IMR-90 (cell line): Measurements from ENCODE around the gene BAZ1A. TPM values are rescaled to one million over a fixed set of nuclear protein-coding genes. Genes with fewer than 3 reads are reported as not detected.

Experiments
- ATAC-seq: fragments of 200-7000 bp; cut with Tn5 transposase; 2 replicates; pipeline ENCODE4 v1.9.1; 2020; ENCODE audit warnings: low read depth, mild to moderate bottlenecking, moderate library complexity
- BruUV-seq: library from RNA; stranded (reverse); fragments of 400-500 nt; replicated peaks from 2 replicates; lab custom pipeline; 2021; lab: Mats Ljungman, UMichigan
- CTCF ChIA-PET: fragments of 300-600 bp; formaldehyde crosslinking; extraction: SDS; loops from one replicate; lab custom pipeline; 2021; ENCODE audit warnings: antibody characterized with exemption; lab: Yijun Ruan, JAX
- POLR2A ChIA-PET: fragments of 300-600 bp; sonication (Branson Sonifier 250); formaldehyde crosslinking; loops from one replicate; lab custom pipeline; 2022; ENCODE audit warnings: antibody characterized with exemption; ENCODE audit not compliant: unreplicated experiment; lab: Charles Lee
- DNase-seq: peaks from one replicate; pipeline ENCODE4 v3.0.0; 2013
- H2AFZ ChIP-seq: replicated peaks from 2 replicates; pipeline ENCODE3; 2013; ENCODE audit warnings: low read length, mild to moderate bottlenecking; ENCODE audit not compliant: poor library complexity
- H2AK5ac ChIP-seq: 2 replicates; pipeline ENCODE4 v1.6.1; 2013; ENCODE audit warnings: low read depth, low read length, inconsistent platforms
- H2AK9ac ChIP-seq: replicated peaks from 2 replicates; pipeline ENCODE3; 2013; ENCODE audit warnings: mild to moderate bottlenecking, low read depth, low read length, moderate library complexity; ENCODE audit not compliant: poor library complexity
- H2BK120ac ChIP-seq: 2 replicates; pipeline ENCODE4 v1.6.1; 2013; ENCODE audit warnings: low read depth, low read length, inconsistent platforms
- H2BK15ac ChIP-seq: 3 replicates; pipeline ENCODE4 v1.6.1; 2013; ENCODE audit warnings: low read depth, low read length, inconsistent platforms
- H2BK20ac ChIP-seq: 2 replicates; pipeline ENCODE4 v1.6.1; 2013; ENCODE audit warnings: low read depth, mild to moderate bottlenecking, inconsistent platforms, low read length, moderate library complexity
- H2BK5ac ChIP-seq: 2 replicates; pipeline ENCODE4 v1.6.1; 2013; ENCODE audit warnings: mild to moderate bottlenecking, low read depth, low read length, inconsistent platforms; ENCODE audit not compliant: poor library complexity, severe bottlenecking
- H3K14ac ChIP-seq: replicated peaks from 2 replicates; pipeline ENCODE4 v1.6.1; 2013; ENCODE audit warnings: low read depth, low read length, inconsistent platforms
- H3K18ac ChIP-seq: 2 replicates; pipeline ENCODE4 v1.6.1; 2013; ENCODE audit warnings: low read depth, low read length, control low read depth
- H3K23ac ChIP-seq: 2 replicates; pipeline ENCODE4 v1.6.1; 2013; ENCODE audit warnings: low read depth, low read length, inconsistent platforms
- H3K27ac ChIP-seq: 2 replicates; pipeline ENCODE4 v1.5.1; 2013; ENCODE audit warnings: mild to moderate bottlenecking, control low read depth, low read length; ENCODE audit not compliant: insufficient read depth
- H3K27me3 ChIP-seq: 2 replicates; pipeline ENCODE4 v1.6.1; 2013; ENCODE audit warnings: low read length; ENCODE audit not compliant: control insufficient read depth, insufficient read depth
- H3K36me3 ChIP-seq: 2 replicates; pipeline ENCODE4 v1.6.1; 2013; ENCODE audit warnings: low read length, mixed read lengths; ENCODE audit not compliant: control insufficient read depth, insufficient read depth
- H3K4ac ChIP-seq: 2 replicates; pipeline ENCODE4 v1.6.1; 2013; ENCODE audit warnings: low read depth, low read length, inconsistent platforms
- H3K4me1 ChIP-seq: 2 replicates; pipeline ENCODE4 v1.6.1; 2013; ENCODE audit warnings: low read length, mixed read lengths; ENCODE audit not compliant: control insufficient read depth, insufficient read depth
- H3K4me2 ChIP-seq: 2 replicates; pipeline ENCODE4 v1.6.1; 2013; ENCODE audit warnings: low read depth, mild to moderate bottlenecking, control low read depth, low read length, moderate library complexity
- H3K4me3 ChIP-seq: 2 replicates; pipeline ENCODE4 v1.5.1; 2013; ENCODE audit warnings: low read depth, mild to moderate bottlenecking, control low read depth, low read length, moderate library complexity; ENCODE audit not compliant: insufficient read depth
- H3K56ac ChIP-seq: 2 replicates; pipeline ENCODE4 v1.6.1; 2013; ENCODE audit warnings: low read length, inconsistent platforms; ENCODE audit not compliant: insufficient read depth; ENCODE audit errors: extremely low read depth
- H3K79me1 ChIP-seq, 2 experiments: 2 replicates each; pipeline ENCODE4 v1.6.1; 2013; ENCODE audit warnings: low read length in 2 of 2, inconsistent platforms in 1 of 2, low read depth in 1 of 2
- H3K9ac ChIP-seq: 2 replicates; pipeline ENCODE4 v1.6.1; 2013; ENCODE audit warnings: low read depth, low read length, control low read depth
- H3K9me1 ChIP-seq: 2 replicates; pipeline ENCODE4 v1.6.1; 2013; ENCODE audit warnings: low read length, inconsistent platforms; ENCODE audit not compliant: insufficient read depth
- H3K9me3 ChIP-seq: 2 replicates; pipeline ENCODE4 v1.6.1; 2013; ENCODE audit warnings: low read length; ENCODE audit not compliant: control insufficient read depth, insufficient read depth
- H4K20me1 ChIP-seq: 2 replicates; pipeline ENCODE4 v1.6.1; 2013; ENCODE audit warnings: low read length, inconsistent platforms; ENCODE audit not compliant: insufficient read depth
- H4K5ac ChIP-seq: 2 replicates; pipeline ENCODE4 v1.6.1; 2013; ENCODE audit warnings: mild to moderate bottlenecking, low read depth, low read length, control low read depth
- H4K8ac ChIP-seq, 2 experiments: 2 replicates each; pipeline ENCODE4 v1.6.1; 2013; ENCODE audit warnings: low read depth in 2 of 2, low read length in 2 of 2, control low read depth in 1 of 2, inconsistent platforms in 1 of 2
- H4K91ac ChIP-seq: 2 replicates; pipeline ENCODE4 v1.6.1; 2013; ENCODE audit warnings: low read depth, low read length, inconsistent platforms; ENCODE audit not compliant: insufficient read depth
- BHLHE40 ChIP-seq: fragments of 150-350 bp; IDR thresholded peaks from 2 replicates; pipeline ENCODE4 v1.6.1; 2016; ENCODE audit warnings: mild to moderate bottlenecking, low read depth, low read length
- CEBPB ChIP-seq: IDR thresholded peaks from 2 replicates; pipeline ENCODE4 v1.6.1; 2012; ENCODE audit warnings: low read depth, low read length, improper control_type of control experiment
- CHD1 ChIP-seq: IDR thresholded peaks from 2 replicates; pipeline ENCODE4 v1.6.1; 2012; ENCODE audit warnings: low read depth, low read length, improper control_type of control experiment
- FOS ChIP-seq: fragments of 150-350 bp; IDR thresholded peaks from 2 replicates; pipeline ENCODE4 v1.6.1; 2016; ENCODE audit warnings: low read depth, low read length
- MAFK ChIP-seq: IDR thresholded peaks from 2 replicates; pipeline ENCODE4 v1.6.1; 2012; ENCODE audit warnings: low read depth, low read length, improper control_type of control experiment
- MAZ ChIP-seq: IDR thresholded peaks from 2 replicates; pipeline ENCODE4 v1.6.1; 2012; ENCODE audit warnings: low read depth, mild to moderate bottlenecking, low read length, improper control_type of control experiment, moderate library complexity, borderline replicate concordance
- MXI1 ChIP-seq: IDR thresholded peaks from 2 replicates; pipeline ENCODE4 v1.6.1; 2012; ENCODE audit warnings: low read depth, mild to moderate bottlenecking, low read length, moderate library complexity, borderline replicate concordance
- NFE2L2 ChIP-seq: fragments of 150-350 bp; IDR thresholded peaks from 2 replicates; pipeline ENCODE4 v1.6.1; 2016; ENCODE audit warnings: low read depth, mild to moderate bottlenecking, low read length
- POLR2A ChIP-seq: IDR thresholded peaks from 2 replicates; pipeline ENCODE4 v1.6.1; 2012; ENCODE audit warnings: mild to moderate bottlenecking, low read depth, low read length
- RCOR1 ChIP-seq: IDR thresholded peaks from 2 replicates; pipeline ENCODE4 v1.6.1; 2012; ENCODE audit warnings: mild to moderate bottlenecking, low read length, improper control_type of control experiment; ENCODE audit not compliant: insufficient replicate concordance
- RFX5 ChIP-seq: IDR thresholded peaks from 2 replicates; pipeline ENCODE4 v1.8.0; 2012; ENCODE audit warnings: low read depth, mild to moderate bottlenecking, low read length, moderate library complexity
- SMC3 ChIP-seq: fragments of 150-350 bp; IDR thresholded peaks from 2 replicates; pipeline ENCODE4 v1.6.1; 2016; ENCODE audit warnings: low read depth, mild to moderate bottlenecking, antibody characterized with exemption, low read length, moderate library complexity
- WGBS, 2 experiments: methylation state at CpG; one replicate each; pipeline versions ENCODE4 v1.1.5 to v1.1.7; 2013; ENCODE audit warnings: missing lambda C conversion rate in 2 of 2; ENCODE audit not compliant: insufficient read length in 1 of 2; ENCODE audit errors: extremely low coverage in 2 of 2; 5-methylcytosine and 5-hydroxymethylcytosine counted together
- dilution Hi-C: fragments of 300-500 bp; cut with HindIII; formaldehyde crosslinking; loops from one replicate; pipeline ENCODE4 v1.14.3; 2018; ENCODE audit warnings: low sequenced_read_pairs; ENCODE audit not compliant: unreplicated experiment
- in situ Hi-C: fragments of 300-500 bp; cut with MboI; formaldehyde crosslinking; loops from 3 replicates; pipeline ENCODE4 v1.14.3; 2019; ENCODE audit warnings: low sequenced_read_pairs, inconsistent platforms, mixed read lengths
- intact Hi-C: fragments of 100-400 bp; cut with micrococcal nuclease; formaldehyde crosslinking; loops from 2 replicates; pipeline ENCODE4 v1.10.0; 2022
- polyA plus RNA-seq, 3 experiments: library from polyadenylated mRNA; depleted of rRNA; stranded (reverse); fragments of >200 nt; gene quantifications; 2 replicates each; pipeline ENCODE4 v1.2.3, GENCODE V29; 2012; ENCODE audit warnings: low replicate concordance in 1 of 3
- total RNA-seq: library from RNA; depleted of rRNA; stranded (reverse); fragments of >200 nt; gene quantifications from 2 replicates; pipeline ENCODE4 v1.2.3, GENCODE V29; 2012
- TF ChIP-seq, protein P1 (sequence below): fragments of 150-350 bp; IDR thresholded peaks from 2 replicates; pipeline ENCODE4 v1.6.1; 2017; ENCODE audit warnings: mild to moderate bottlenecking, antibody characterized with exemption, low read length, low read depth
- TF ChIP-seq, protein P2 (sequence below): conservative IDR thresholded peaks from 2 replicates; pipeline ENCODE4 v1.5.1; 2012; ENCODE audit warnings: mild to moderate bottlenecking, low read depth, low read length, improper control_type of control experiment
- TF ChIP-seq, protein P3 (sequence below): fragments of 150-350 bp; IDR thresholded peaks from 2 replicates; pipeline ENCODE4 v1.6.1; 2016; ENCODE audit warnings: low read depth, mild to moderate bottlenecking, low read length, moderate library complexity, borderline replicate concordance

The BAZ1A gene
- total and polyA plus RNA-seq, 2 of the 4 experiments (the other 2 are of a cell fraction), result 15.3 to 23.8 TPM

DNA sequence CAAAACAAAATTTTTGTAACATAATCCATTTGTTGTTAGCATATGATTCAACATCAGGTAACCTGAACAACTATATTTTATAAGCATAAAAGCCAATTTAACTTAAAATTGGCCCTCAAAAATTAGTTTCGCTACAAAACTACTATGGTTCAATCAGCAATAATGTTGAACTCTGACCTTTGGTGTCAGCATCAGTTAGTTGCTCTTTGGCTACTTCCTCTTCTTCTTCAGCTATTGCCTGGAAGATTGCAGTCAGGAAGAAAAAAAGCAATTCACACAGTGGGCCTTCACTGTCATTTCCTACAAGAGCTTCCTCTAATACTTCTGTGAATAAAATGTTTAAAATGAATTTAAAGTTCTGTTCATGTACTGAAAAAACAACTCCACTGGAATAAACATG is 82.6 kb downstream of the BAZ1A start:
- in situ Hi-C loops, result no loop called here
- H2BK5ac ChIP-seq, result no peak overlapping the region
- no peaks in the 10 kb centered on the region for H3K9me3 ChIP-seq
- no peak overlapping the region for H3K4ac ChIP-seq
- peaks cover 3% of the 10 kb centered on the region; the same call in 1 of the 2 replicates for H3K4me1 ChIP-seq
- no peak overlapping the region for H2BK20ac ChIP-seq
- BruUV-seq, result no TSS peak
- ATAC-seq, result no peak
- H3K9me1 ChIP-seq, result peaks cover 2% of the 10 kb centered on the region; the same call in 1 of the 2 replicates
- H3K27me3 ChIP-seq, result no peaks in the 10 kb centered on the region
- H3K4me3 ChIP-seq, result no peak overlapping the region
- TF ChIP-seq MXI1, result no peak
- no peak for TF ChIP-seq CEBPB
- TF ChIP-seq, protein P1, sequence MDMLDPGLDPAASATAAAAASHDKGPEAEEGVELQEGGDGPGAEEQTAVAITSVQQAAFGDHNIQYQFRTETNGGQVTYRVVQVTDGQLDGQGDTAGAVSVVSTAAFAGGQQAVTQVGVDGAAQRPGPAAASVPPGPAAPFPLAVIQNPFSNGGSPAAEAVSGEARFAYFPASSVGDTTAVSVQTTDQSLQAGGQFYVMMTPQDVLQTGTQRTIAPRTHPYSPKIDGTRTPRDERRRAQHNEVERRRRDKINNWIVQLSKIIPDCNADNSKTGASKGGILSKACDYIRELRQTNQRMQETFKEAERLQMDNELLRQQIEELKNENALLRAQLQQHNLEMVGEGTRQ, result no peak
- no peak for TF ChIP-seq MAZ
- TF ChIP-seq, protein P2, sequence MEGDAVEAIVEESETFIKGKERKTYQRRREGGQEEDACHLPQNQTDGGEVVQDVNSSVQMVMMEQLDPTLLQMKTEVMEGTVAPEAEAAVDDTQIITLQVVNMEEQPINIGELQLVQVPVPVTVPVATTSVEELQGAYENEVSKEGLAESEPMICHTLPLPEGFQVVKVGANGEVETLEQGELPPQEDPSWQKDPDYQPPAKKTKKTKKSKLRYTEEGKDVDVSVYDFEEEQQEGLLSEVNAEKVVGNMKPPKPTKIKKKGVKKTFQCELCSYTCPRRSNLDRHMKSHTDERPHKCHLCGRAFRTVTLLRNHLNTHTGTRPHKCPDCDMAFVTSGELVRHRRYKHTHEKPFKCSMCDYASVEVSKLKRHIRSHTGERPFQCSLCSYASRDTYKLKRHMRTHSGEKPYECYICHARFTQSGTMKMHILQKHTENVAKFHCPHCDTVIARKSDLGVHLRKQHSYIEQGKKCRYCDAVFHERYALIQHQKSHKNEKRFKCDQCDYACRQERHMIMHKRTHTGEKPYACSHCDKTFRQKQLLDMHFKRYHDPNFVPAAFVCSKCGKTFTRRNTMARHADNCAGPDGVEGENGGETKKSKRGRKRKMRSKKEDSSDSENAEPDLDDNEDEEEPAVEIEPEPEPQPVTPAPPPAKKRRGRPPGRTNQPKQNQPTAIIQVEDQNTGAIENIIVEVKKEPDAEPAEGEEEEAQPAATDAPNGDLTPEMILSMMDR, result no peak
- TF ChIP-seq RFX5, result no peak
- no peak for TF ChIP-seq FOS
- TF ChIP-seq POLR2A, result no peak
- TF ChIP-seq SMC3, result no peak
- no peak for TF ChIP-seq NFE2L2
- TF ChIP-seq, protein P3, sequence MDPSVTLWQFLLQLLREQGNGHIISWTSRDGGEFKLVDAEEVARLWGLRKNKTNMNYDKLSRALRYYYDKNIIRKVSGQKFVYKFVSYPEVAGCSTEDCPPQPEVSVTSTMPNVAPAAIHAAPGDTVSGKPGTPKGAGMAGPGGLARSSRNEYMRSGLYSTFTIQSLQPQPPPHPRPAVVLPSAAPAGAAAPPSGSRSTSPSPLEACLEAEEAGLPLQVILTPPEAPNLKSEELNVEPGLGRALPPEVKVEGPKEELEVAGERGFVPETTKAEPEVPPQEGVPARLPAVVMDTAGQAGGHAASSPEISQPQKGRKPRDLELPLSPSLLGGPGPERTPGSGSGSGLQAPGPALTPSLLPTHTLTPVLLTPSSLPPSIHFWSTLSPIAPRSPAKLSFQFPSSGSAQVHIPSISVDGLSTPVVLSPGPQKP, result no peak
- no peak for TF ChIP-seq RCOR1
- no peak for TF ChIP-seq CHD1
- no peak for TF ChIP-seq BHLHE40
- no peak for TF ChIP-seq MAFK
- peaks cover 8 to 18% of the 10 kb centered on the region in 2 experiments; a peak in 3 of 4 replicates for H3K79me1 ChIP-seq
- WGBS, 2 experiments, result 100% methylated on average over 1 of the region's 1 CpG; no CpG with 5 or more reads in 1 of the 2 experiments
- H4K5ac ChIP-seq, result no peak overlapping the region
- H4K8ac ChIP-seq, result no peak overlapping the region
- H2BK15ac ChIP-seq, result no peak overlapping the region
- H3K9ac ChIP-seq, result no peak overlapping the region
- no peak overlapping the region for H3K14ac ChIP-seq
- POLR2A ChIA-PET, result no interaction called here
- H3K27ac ChIP-seq, result no peak overlapping the region
- CTCF ChIA-PET, result no interaction called here
- no peak overlapping the region for H2AFZ ChIP-seq
- no peak overlapping the region for H4K91ac ChIP-seq
- H2AK5ac ChIP-seq, result no peak overlapping the region
- no peak overlapping the region for H2BK120ac ChIP-seq
- H3K4me2 ChIP-seq, result no peak overlapping the region
- no peak overlapping the region for H3K56ac ChIP-seq
- H3K23ac ChIP-seq, result no peak overlapping the region
- dilution Hi-C loops, result no loop called here
- no peak for DNase-seq
- no peak overlapping the region for H2AK9ac ChIP-seq
- H3K36me3 ChIP-seq, result peaks cover 10% of the 10 kb centered on the region; the same call in 1 of the 2 replicates
- no peaks in the 10 kb centered on the region for H4K20me1 ChIP-seq
- no peak overlapping the region for H3K18ac ChIP-seq
- intact Hi-C loops, result no loop called here
